ENCODE measurements around the gene SH3RF3. TPM values are rescaled to one million over a fixed set of nuclear protein-coding genes. Genes with fewer than 3 reads are reported as not detected.
A peak's percentile ranks its signal among the peaks of the same experiment; 100 is the strongest.

Gene SH3RF3
- total and polyA plus RNA-seq, 8 donors, result 7.0 to 11.1 (median 8.3) TPM

GRCh38 chr2:109367683-109368082, 238.7 kb downstream of the SH3RF3 start:
- H3K4me3 ChIP-seq, result no peak overlapping the region
- H3K36me3 ChIP-seq, result no peaks in the 10 kb centered on the region
- no peaks in the 10 kb centered on the region for H3K27me3 ChIP-seq
- intact Hi-C loops (cut with DNase I), result no loop called here
- H3K9me3 ChIP-seq, result no peaks in the 10 kb centered on the region
- no peaks in the 10 kb centered on the region for H3K4me1 ChIP-seq
- TF ChIP-seq CTCF (IDR thresholded peaks at IDR 0.05), result no peak
- H3K27ac ChIP-seq, result no peak overlapping the region
- DNase-seq (no peak), ATAC-seq (no peak)

GRCh38 chr2:109368798-109369197, 239.8 kb downstream of the SH3RF3 start:
- intact Hi-C loops (cut with DNase I), result no loop called here
- ATAC-seq, result no peak
- no peak overlapping the region for H3K27ac ChIP-seq

GRCh38 chr2:109369671-109370191, 240.7 kb downstream of the SH3RF3 start:
- DNase-seq, result peak in 1 of 4 donors; percentile 10
- Histone ChIP-seq H3K4me3 (no peak overlapping the region), H3K27ac (no peak overlapping the region), H3K36me3 (peaks cover 0 to 4% of the 10 kb centered on the region in 2 donors), H3K4me1 (no peaks in the 10 kb centered on the region), H3K27me3 (no peaks in the 10 kb centered on the region), H3K9me3 (no peaks in the 10 kb centered on the region)
- intact Hi-C loops (cut with DNase I), result no loop called here
- no peak for TF ChIP-seq CTCF (IDR thresholded peaks at IDR 0.05)
- no peak for ATAC-seq

More at GRCh38 chr2:109368798-109369197, 239.8 kb downstream of the SH3RF3 start:
- H3K9me3 ChIP-seq, result no peaks in the 10 kb centered on the region
- DNase-seq, result peak in 2 of 4 donors; percentile 14 to 19
- H3K4me3 ChIP-seq, result no peak overlapping the region
- no peak for TF ChIP-seq CTCF (IDR thresholded peaks at IDR 0.05)
- no peaks in the 10 kb centered on the region for H3K27me3 ChIP-seq
- peaks cover 0 to 2% of the 10 kb centered on the region in 2 donors for H3K36me3 ChIP-seq
- H3K4me1 ChIP-seq, result no peaks in the 10 kb centered on the region

GRCh38 chr2:109370399-109371035, 241.5 kb downstream of the SH3RF3 start:
- DNase-seq, result peak in 1 of 4 donors; percentile 15
- Histone ChIP-seq H3K9me3 (no peaks in the 10 kb centered on the region), H3K4me3 (no peak overlapping the region), H3K4me1 (no peaks in the 10 kb centered on the region), H3K36me3 (peaks cover 0 to 4% of the 10 kb centered on the region in 2 donors), H3K27ac (no peak overlapping the region), H3K27me3 (no peaks in the 10 kb centered on the region)
- ATAC-seq, result no peak
- intact Hi-C loops (cut with DNase I), result no loop called here
- no peak for TF ChIP-seq CTCF (IDR thresholded peaks at IDR 0.05)

GRCh38 chr2:109371481-109372170, 242.6 kb downstream of the SH3RF3 start:
- Histone ChIP-seq H3K27me3 (no peaks in the 10 kb centered on the region), H3K9me3 (no peaks in the 10 kb centered on the region), H3K36me3 (peaks cover 0 to 4% of the 10 kb centered on the region in 2 donors), H3K27ac (no peak overlapping the region), H3K4me1 (no peaks in the 10 kb centered on the region), H3K4me3 (no peak overlapping the region)
- TF ChIP-seq CTCF (IDR thresholded peaks at IDR 0.05), result no peak
- DNase-seq (peak in 2 of 4 donors; percentile 10 to 41), ATAC-seq (no peak)
- intact Hi-C loops (cut with DNase I), result no loop called here
